Endothelial cell of umbilical vein (primary cell): ENCODE data around the gene ZSWIM6.

Experiments
- CTCF ChIP-seq, 2 donors: IDR thresholded peaks; 1 replicate in 1 of 2; 2 replicates in 1 of 2; pipeline ENCODE4 v1.5.1; 2011; ENCODE audit warnings: low read length in 2 of 2, mild to moderate bottlenecking in 2 of 2, moderate library complexity in 2 of 2, control low read depth in 1 of 2, inconsistent platforms in 1 of 2, low read depth in 1 of 2; ENCODE audit not compliant: insufficient read depth in 1 of 2; ENCODE audit errors: extremely low read depth in 1 of 2
- EZH2 ChIP-seq: IDR thresholded peaks from 2 replicates; pipeline ENCODE4 v1.6.1; 2012; ENCODE audit warnings: borderline replicate concordance, low read depth, mild to moderate bottlenecking, moderate library complexity, low read length, inconsistent platforms; ENCODE audit not compliant: severe bottlenecking
- FOS ChIP-seq: IDR thresholded peaks from 2 replicates; pipeline ENCODE4 v1.6.1; 2011; ENCODE audit warnings: mild to moderate bottlenecking, low read length, moderate library complexity, borderline replicate concordance; ENCODE audit not compliant: insufficient read depth
- GATA2 ChIP-seq: IDR thresholded peaks from 2 replicates; pipeline ENCODE4 v1.7.0; 2011; ENCODE audit warnings: low read depth, mild to moderate bottlenecking, moderate library complexity, mixed read lengths, low read length; ENCODE audit not compliant: insufficient read length, insufficient read depth
- JUN ChIP-seq: IDR thresholded peaks from 2 replicates; pipeline ENCODE4 v1.6.1; 2011; ENCODE audit warnings: borderline replicate concordance, low read depth; ENCODE audit not compliant: insufficient read length, insufficient read depth
- MYC ChIP-seq: IDR thresholded peaks from one replicate; pipeline ENCODE4 v1.6.1; 2011; ENCODE audit warnings: mild to moderate bottlenecking, low read depth, low read length
- POLR2A ChIP-seq: IDR thresholded peaks from 2 replicates; pipeline ENCODE4 v1.6.1; 2012; ENCODE audit warnings: low read depth, mild to moderate bottlenecking, control low read depth, low read length
- POLR2AphosphoS5 ChIP-seq: IDR thresholded peaks from 2 replicates; pipeline ENCODE4 v1.6.1; 2012; ENCODE audit warnings: low read depth, mild to moderate bottlenecking, control low read depth, low read length, moderate library complexity; ENCODE audit not compliant: insufficient read depth
- TF ChIP-seq, protein P1 (sequence below): IDR thresholded peaks from 2 replicates; pipeline ENCODE4 v1.6.1; 2011; ENCODE audit not compliant: insufficient read depth, insufficient read length

DNA sequence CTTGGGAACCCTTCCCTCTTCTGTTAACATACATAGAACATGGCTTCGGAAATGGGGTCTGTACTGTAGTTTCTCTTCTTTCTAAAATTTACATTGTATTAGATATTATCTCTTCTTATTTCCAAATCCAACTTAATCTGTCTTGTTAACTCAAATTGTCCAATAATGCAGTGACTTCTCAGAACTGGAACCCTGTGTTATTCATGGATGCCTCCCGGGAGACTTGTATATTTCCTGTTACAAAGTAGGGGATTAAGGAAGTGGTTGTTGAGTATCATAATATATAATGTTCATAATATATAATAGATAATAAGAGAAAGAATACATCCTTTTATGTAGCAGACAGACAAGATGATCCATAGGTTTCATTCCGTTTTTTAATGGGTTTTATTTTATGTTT is 128.4 kb downstream of the ZSWIM6 start:
- TF ChIP-seq POLR2AphosphoS5 (no peak), CTCF (IDR thresholded peaks at IDR 0.05; ENCODE audit: extremely low read depth in 1 of 2, insufficient read depth in 1 of 2, low read depth in 1 of 2, low read length in 2 of 2) (no peak), POLR2A (no peak), EZH2 (no peak), MYC (no peak), GATA2 (no peak), FOS (no peak), JUN (no peak)
- TF ChIP-seq, protein P1, sequence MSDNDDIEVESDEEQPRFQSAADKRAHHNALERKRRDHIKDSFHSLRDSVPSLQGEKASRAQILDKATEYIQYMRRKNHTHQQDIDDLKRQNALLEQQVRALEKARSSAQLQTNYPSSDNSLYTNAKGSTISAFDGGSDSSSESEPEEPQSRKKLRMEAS, result no peak
